T-cell (primary cell): ENCODE results near the gene SIPA1L3. TPM values are rescaled to one million over a fixed set of nuclear protein-coding genes. Genes with fewer than 3 reads are reported as not detected.

Experiments used
- ATAC-seq, 4 experiments: fragments of 200-7000 bp in 3 of 4; fragments of 150-1000 bp in 1 of 4; cut with Tn5 transposase; replicated peaks in 1 of 4; 1 replicate in 3 of 4; 2 replicates in 1 of 4; pipeline ENCODE4 v1.10.0; 2021; ENCODE audit warnings: moderate library complexity in 3 of 4, mild to moderate bottlenecking in 2 of 4, moderate number of reproducible peaks in 1 of 4
- CTCF ChIA-PET, 2 donors: fragments of 300-600 bp; sonication (Branson Sonifier 250); formaldehyde crosslinking; loops; one replicate each; lab custom pipeline; 2022; ENCODE audit warnings: antibody characterized with exemption in 2 of 2; lab: Charles Lee
- POLR2A ChIA-PET, 2 donors: fragments of 300-600 bp; sonication (Branson Sonifier 250); formaldehyde crosslinking; loops; one replicate each; lab custom pipeline; 2022; ENCODE audit warnings: antibody characterized with exemption in 2 of 2; lab: Charles Lee
- DNase-seq, 35 experiments: peaks; one replicate each; pipeline versions ENCODE4 v3.0.0 to v3.0.0-alpha.2; 2013 to 2023
- H3K27ac ChIP-seq: one replicate; pipeline ENCODE4 v1.5.1; 2013; ENCODE audit warnings: low read length
- H3K27me3 ChIP-seq, 2 experiments: replicated peaks in 1 of 2; 1 replicate in 1 of 2; 2 replicates in 1 of 2; pipeline versions ENCODE4 v1.6.1 to v1.7.0; 2013; ENCODE audit warnings: low read length in 1 of 2, mixed read lengths in 1 of 2; ENCODE audit not compliant: control insufficient read depth in 2 of 2, insufficient read depth in 2 of 2; ENCODE audit errors: extremely low read depth in 1 of 2
- H3K36me3 ChIP-seq, 2 donors: 1 replicate in 1 of 2; 2 replicates in 1 of 2; pipeline versions ENCODE4 v1.6.1 to v1.7.0; 2013; ENCODE audit warnings: low read length in 1 of 2; ENCODE audit not compliant: control insufficient read depth in 2 of 2, insufficient read depth in 1 of 2; ENCODE audit errors: extremely low read depth in 1 of 2
- H3K4me1 ChIP-seq, 2 experiments: 1 replicate in 1 of 2; 2 replicates in 1 of 2; pipeline versions ENCODE4 v1.6.1 to v1.7.0; 2013; ENCODE audit warnings: low read length in 2 of 2, mixed read lengths in 1 of 2; ENCODE audit not compliant: insufficient read depth in 2 of 2, control insufficient read depth in 1 of 2; ENCODE audit errors: extremely low read depth in 1 of 2
- H3K4me3 ChIP-seq, 2 donors: 1 replicate in 1 of 2; 2 replicates in 1 of 2; pipeline versions ENCODE4 v1.5.1 to v1.7.0; 2013; ENCODE audit warnings: mild to moderate bottlenecking in 2 of 2, low read length in 1 of 2, moderate library complexity in 1 of 2; ENCODE audit not compliant: control insufficient read depth in 1 of 2; ENCODE audit errors: extremely low read depth in 1 of 2
- H3K9me3 ChIP-seq: 2 replicates; pipeline ENCODE4 v1.7.0; 2013
- H3K27ac Mint-ChIP-seq, 2 donors: one replicate each; pipeline ENCODE4 v1.8.0; 2020 to 2021; ENCODE audit warnings: mild to moderate bottlenecking in 2 of 2, mixed read lengths in 2 of 2
- H3K27me3 Mint-ChIP-seq, 2 donors: one replicate each; pipeline ENCODE4 v1.8.0; 2021 to 2022; ENCODE audit warnings: mixed read lengths in 2 of 2
- H3K36me3 Mint-ChIP-seq: one replicate; pipeline ENCODE4 v1.8.0; 2021; ENCODE audit warnings: mixed read lengths
- H3K4me1 Mint-ChIP-seq, 3 donors: one replicate each; pipeline ENCODE4 v1.8.0; 2020 to 2022; ENCODE audit warnings: mixed read lengths in 3 of 3, mild to moderate bottlenecking in 1 of 3
- H3K4me3 Mint-ChIP-seq, 3 donors: one replicate each; pipeline ENCODE4 v1.8.0; 2020 to 2022; ENCODE audit warnings: mild to moderate bottlenecking in 3 of 3, mixed read lengths in 3 of 3, moderate library complexity in 3 of 3
- H3K9me3 Mint-ChIP-seq, 3 donors: one replicate each; pipeline ENCODE4 v1.8.0; 2020 to 2022; ENCODE audit warnings: mixed read lengths in 3 of 3
- WGBS: methylation state at CpG from one replicate; pipeline ENCODE4 v1.1.5; 2013; ENCODE audit warnings: missing lambda C conversion rate; ENCODE audit not compliant: insufficient coverage; 5-methylcytosine and 5-hydroxymethylcytosine counted together
- total RNA-seq, 35 experiments: library from RNA in 6 of 35; stranded (reverse) in 6 of 35; fragments of 120-200 nt in 1 of 35; gene quantifications; one replicate each; pipeline versions ENCODE4 v1.2.1 to v1.2.4 and lab custom pipeline; 2013 to 2026

SIPA1L3 gene
- total RNA-seq, 5 donors from 2014 or later (not counting 1 experiment from before 2014, with no cell fraction given), result 26.2 to 40.6 (median 35.5) TPM

GRCh38 chr19:37994823-37995130 is 87.8 kb downstream of the SIPA1L3 start:
- Histone ChIP-seq H3K27me3 (no peaks in the 10 kb centered on the region), H3K4me3 (no peak overlapping the region), H3K9me3 (no peaks in the 10 kb centered on the region), H3K27ac (no peak overlapping the region), H3K4me1 (no peaks in the 10 kb centered on the region), H3K36me3 (peaks cover 0 to 2% of the 10 kb centered on the region in 2 donors)
- H3K36me3 Mint-ChIP-seq, result peaks cover 17% of the 10 kb centered on the region
- DNase-seq (no peak), ATAC-seq (no peak)
- no peaks in the 10 kb centered on the region for H3K9me3 Mint-ChIP-seq
- WGBS, result 46% methylated on average over 2 of the region's 8 CpGs
- H3K27me3 Mint-ChIP-seq, result no peaks in the 10 kb centered on the region
- ChIA-PET CTCF (no interaction called here), POLR2A (no interaction called here)
- no peak overlapping the region for H3K27ac Mint-ChIP-seq
- H3K4me3 Mint-ChIP-seq, result no peak overlapping the region
- peaks cover 0 to 12% (median 9%) of the 10 kb centered on the region in 3 donors for H3K4me1 Mint-ChIP-seq

GRCh38 chr19:37995346-37995745 is 88.3 kb downstream of the SIPA1L3 start:
- ChIA-PET CTCF (no interaction called here), POLR2A (no interaction called here)
- Mint-ChIP-seq H3K4me1 (peaks cover 1 to 12% (median 11%) of the 10 kb centered on the region in 3 donors), H3K9me3 (no peaks in the 10 kb centered on the region), H3K4me3 (no peak overlapping the region), H3K27me3 (no peaks in the 10 kb centered on the region), H3K36me3 (peaks cover 17% of the 10 kb centered on the region), H3K27ac (no peak overlapping the region)
- Histone ChIP-seq H3K27me3 (no peaks in the 10 kb centered on the region), H3K9me3 (no peaks in the 10 kb centered on the region), H3K27ac (no peak overlapping the region), H3K4me1 (peaks cover 0 to under 1% of the 10 kb centered on the region in 2 experiments), H3K36me3 (peaks cover 0 to 2% of the 10 kb centered on the region in 2 donors), H3K4me3 (no peak overlapping the region)
- WGBS, result 100% methylated on average over 5 of the region's 7 CpGs
- ATAC-seq (no peak), DNase-seq (no peak)

- ChIA-PET CTCF (interaction anchor here (0.7 kb wide), 2 partner anchors 12 to 935 kb away, joined by 3 read pairs; no protein-coding TSS in a partner anchor), POLR2A (no interaction called here)
- no peaks in the 10 kb centered on the region for H3K36me3 ChIP-seq
- WGBS, result 72% methylated on average over 3 of the region's 3 CpGs
- no peaks in the 10 kb centered on the region for H3K9me3 ChIP-seq
- ATAC-seq (no peak), DNase-seq (no peak)
- H3K4me3 Mint-ChIP-seq, result no peak overlapping the region
- H3K27ac ChIP-seq, result no peak overlapping the region
- H3K4me1 ChIP-seq, result peaks cover 4 to 6% of the 10 kb centered on the region in 2 experiments
- peaks cover 17% of the 10 kb centered on the region for H3K36me3 Mint-ChIP-seq
- H3K4me3 ChIP-seq, result no peak overlapping the region
- no peaks in the 10 kb centered on the region for H3K27me3 ChIP-seq
- peaks cover 13 to 18% (median 16%) of the 10 kb centered on the region in 3 donors for H3K4me1 Mint-ChIP-seq
- H3K27ac Mint-ChIP-seq, result no peak overlapping the region
- H3K27me3 Mint-ChIP-seq, result no peaks in the 10 kb centered on the region
- H3K9me3 Mint-ChIP-seq, result no peaks in the 10 kb centered on the region
Observed at GRCh38 chr19:37997911-37998344, 90.9 kb downstream of the SIPA1L3 start.

- Histone ChIP-seq H3K9me3 (no peaks in the 10 kb centered on the region), H3K4me3 (no peak overlapping the region), H3K27ac (no peak overlapping the region), H3K4me1 (peaks cover 12% of the 10 kb centered on the region in 2 experiments), H3K36me3 (no peaks in the 10 kb centered on the region), H3K27me3 (no peaks in the 10 kb centered on the region)
- CTCF ChIA-PET, result no interaction called here
- WGBS, result 90% methylated on average over 3 of the region's 3 CpGs
- DNase-seq (no peak), ATAC-seq (no peak)
- Mint-ChIP-seq H3K36me3 (peaks cover 17% of the 10 kb centered on the region), H3K27ac (no peak overlapping the region), H3K27me3 (no peaks in the 10 kb centered on the region), H3K9me3 (no peaks in the 10 kb centered on the region), H3K4me3 (no peak overlapping the region), H3K4me1 (peaks cover 13 to 16% (median 13%) of the 10 kb centered on the region in 3 donors)
- POLR2A ChIA-PET, result no interaction called here
Observed at GRCh38 chr19:37998801-37999308, 91.8 kb downstream of the SIPA1L3 start.

- H3K9me3 ChIP-seq, result no peaks in the 10 kb centered on the region
- ChIA-PET CTCF (no interaction called here), POLR2A (no interaction called here)
- no peak overlapping the region for H3K4me3 ChIP-seq
- no peaks in the 10 kb centered on the region for H3K36me3 ChIP-seq
- H3K27me3 ChIP-seq, result no peaks in the 10 kb centered on the region
- Mint-ChIP-seq H3K36me3 (peaks cover 11% of the 10 kb centered on the region), H3K4me3 (no peak overlapping the region), H3K27ac (no peak overlapping the region), H3K9me3 (no peaks in the 10 kb centered on the region), H3K4me1 (peaks cover 13 to 16% (median 13%) of the 10 kb centered on the region in 3 donors), H3K27me3 (no peaks in the 10 kb centered on the region)
- no peak for DNase-seq
- 94% methylated on average over 14 of the region's 20 CpGs for WGBS
- no peak for ATAC-seq
- no peak overlapping the region for H3K27ac ChIP-seq
- peaks cover 12% of the 10 kb centered on the region in 2 experiments for H3K4me1 ChIP-seq
Observed at GRCh38 chr19:37999309-38000213, 92.6 kb downstream of the SIPA1L3 start.

- DNase-seq, result no peak
- ATAC-seq, result no peak
- H3K9me3 Mint-ChIP-seq, result no peaks in the 10 kb centered on the region
- H3K27ac ChIP-seq, result no peak overlapping the region
- H3K27ac Mint-ChIP-seq, result no peak overlapping the region
- POLR2A ChIA-PET, result no interaction called here
- H3K4me3 ChIP-seq, result no peak overlapping the region
- WGBS, result 100% methylated on average over 1 of the region's 5 CpGs
- no peaks in the 10 kb centered on the region for H3K27me3 Mint-ChIP-seq
- H3K4me1 Mint-ChIP-seq, result peaks cover 6 to 17% (median 13%) of the 10 kb centered on the region in 3 donors
- CTCF ChIA-PET, result no interaction called here
- H3K4me1 ChIP-seq, result peaks cover 12% of the 10 kb centered on the region in 2 experiments
- H3K36me3 ChIP-seq, result no peaks in the 10 kb centered on the region
- H3K27me3 ChIP-seq, result no peaks in the 10 kb centered on the region
- no peaks in the 10 kb centered on the region for H3K9me3 ChIP-seq
- H3K4me3 Mint-ChIP-seq, result no peak overlapping the region
- no peaks in the 10 kb centered on the region for H3K36me3 Mint-ChIP-seq
Observed at GRCh38 chr19:38001158-38001781, 94.3 kb downstream of the SIPA1L3 start.
